OCI-LY7 (cell line): ENCODE results near the gene PLA2G4E. TPM values are rescaled to one million over a fixed set of nuclear protein-coding genes. Genes with fewer than 3 reads are reported as not detected.

Experiments used
- BruUV-seq: library from RNA; stranded (reverse); fragments of 400-500 nt; replicated peaks from 2 replicates; lab custom pipeline; 2021; lab: Mats Ljungman, UMichigan
- CTCF ChIA-PET: fragments of 300-600 bp; sonication (Branson Sonifier 250); formaldehyde crosslinking; loops from one replicate; lab custom pipeline; 2022; ENCODE audit warnings: antibody characterized with exemption; ENCODE audit not compliant: unreplicated experiment; lab: Charles Lee
- POLR2A ChIA-PET: fragments of 300-600 bp; sonication (Branson Sonifier 250); formaldehyde crosslinking; loops from one replicate; lab custom pipeline; 2022; ENCODE audit warnings: antibody characterized with exemption; lab: Charles Lee
- DNase-seq: peaks from one replicate; pipeline ENCODE4 v3.0.0-alpha.2; 2015; ENCODE audit warnings: low spot score
- H2AFZ ChIP-seq: fragments of 200-600 bp; sonication (generic), shearing (Covaris generic); 2 replicates; pipeline ENCODE4 v1.6.1; 2014; ENCODE audit warnings: mild to moderate bottlenecking, antibody characterized with exemption, low read length, moderate library complexity
- H3K27ac ChIP-seq: fragments of 200-600 bp; sonication (generic); 2 replicates; pipeline ENCODE4 v1.5.1; 2014; ENCODE audit warnings: mixed run types, low read depth, mild to moderate bottlenecking, moderate library complexity, low read length, inconsistent platforms; ENCODE audit not compliant: poor library complexity, severe bottlenecking
- H3K36me3 ChIP-seq: fragments of 200-600 bp; sonication (generic); 2 replicates; pipeline ENCODE4 v1.6.1; 2014; ENCODE audit warnings: mild to moderate bottlenecking, antibody characterized with exemption, low read length, moderate library complexity, mixed read lengths; ENCODE audit not compliant: insufficient read depth
- H3K4me1 ChIP-seq: fragments of 200-600 bp; sonication (generic); 2 replicates; pipeline ENCODE4 v1.5.1; 2014; ENCODE audit warnings: mild to moderate bottlenecking, low read length; ENCODE audit not compliant: insufficient read depth, poor library complexity, severe bottlenecking
- H3K4me2 ChIP-seq: fragments of 200-600 bp; sonication (generic); 2 replicates; pipeline ENCODE4 v1.6.1; 2014; ENCODE audit warnings: mild to moderate bottlenecking, low read length
- H3K4me3 ChIP-seq: fragments of 200-600 bp; sonication (generic); 2 replicates; pipeline ENCODE4 v1.5.1; 2014; ENCODE audit warnings: mild to moderate bottlenecking, low read depth, low read length; ENCODE audit not compliant: poor library complexity, severe bottlenecking
- H3K79me2 ChIP-seq: fragments of 200-600 bp; sonication (generic); 2 replicates; pipeline ENCODE4 v1.6.1; 2016; ENCODE audit warnings: low read depth, mild to moderate bottlenecking, low read length, moderate library complexity, mixed read lengths; ENCODE audit not compliant: insufficient read depth
- H3K9me2 ChIP-seq: fragments of 200-600 bp; sonication (generic); 2 replicates; pipeline ENCODE4 v1.6.1; 2016; ENCODE audit warnings: mild to moderate bottlenecking, low read length, mixed read lengths; ENCODE audit not compliant: insufficient read depth
- H3K9me3 ChIP-seq: fragments of 200-600 bp; sonication (generic); 2 replicates; pipeline ENCODE4 v1.6.1; 2014; ENCODE audit warnings: mild to moderate bottlenecking, mixed run types, low read length, mixed read lengths
- H4K20me1 ChIP-seq: fragments of 200-600 bp; sonication (generic); 2 replicates; pipeline ENCODE4 v1.6.1; 2014; ENCODE audit warnings: mild to moderate bottlenecking, antibody characterized with exemption, low read length, moderate library complexity, mixed read lengths; ENCODE audit not compliant: insufficient read depth
- CTCF ChIP-seq: fragments of 200-600 bp; sonication (generic); conservative IDR thresholded peaks from 2 replicates; pipeline ENCODE4 v1.5.1; 2014; ENCODE audit warnings: mild to moderate bottlenecking, antibody characterized with exemption, low read length, moderate library complexity, mixed read lengths
- EZH2phosphoT487 ChIP-seq: fragments of 200-600 bp; sonication (generic); IDR thresholded peaks from 2 replicates; pipeline ENCODE4 v1.6.1; 2018; ENCODE audit warnings: low read depth, borderline replicate concordance, mild to moderate bottlenecking, mixed run types, antibody characterized with exemption, low read length, moderate library complexity, mixed read lengths
- intact Hi-C: fragments of 100-400 bp; cut with micrococcal nuclease; formaldehyde crosslinking; loops from one replicate; pipeline ENCODE4 v1.10.0; 2022; ENCODE audit not compliant: unreplicated experiment
- total RNA-seq, 2 experiments: library from RNA; depleted of rRNA in 1 of 2; stranded (reverse); fragments of >200 nt in 1 of 2; shearing (Covaris generic) in 1 of 2; gene quantifications; 2 replicates each; pipeline ENCODE4 v1.2.3, GENCODE V29; 2014 to 2022

The PLA2G4E gene
- total RNA-seq, 2 experiments from 2014 or later, result not detected

- no peak overlapping the region for H3K4me2 ChIP-seq
- H3K4me3 ChIP-seq, result no peak overlapping the region
- no peaks in the 10 kb centered on the region for H3K9me3 ChIP-seq
- no peak overlapping the region for H3K27ac ChIP-seq
- H4K20me1 ChIP-seq, result no peaks in the 10 kb centered on the region
- DNase-seq, result no peak
- TF ChIP-seq EZH2phosphoT487, result no peak
- no peak for TF ChIP-seq CTCF
- peaks cover 23% of the 10 kb centered on the region for H3K79me2 ChIP-seq
- ChIA-PET POLR2A (interaction anchor here (1.2 kb wide), 1 partner anchor 74 kb away, joined by 4 read pairs; no protein-coding TSS in a partner anchor), CTCF (no interaction called here)
- no TSS peak for BruUV-seq
- H3K36me3 ChIP-seq, result no peaks in the 10 kb centered on the region
- H2AFZ ChIP-seq, result no peak overlapping the region
- intact Hi-C loops, result loop anchor here (5.0 kb wide), 1 partner anchor 47 kb away; no protein-coding TSS in a partner anchor
- no peaks in the 10 kb centered on the region for H3K9me2 ChIP-seq
- H3K4me1 ChIP-seq, result peaks cover 23% of the 10 kb centered on the region
Measured at GRCh38 chr15:41974041-41974440, 46.8 kb downstream of the PLA2G4E start.

- H3K9me2 ChIP-seq, result no peaks in the 10 kb centered on the region
- H3K4me3 ChIP-seq, result peak within 1 kb of the TSS; percentile 72
- no peaks in the 10 kb centered on the region for H4K20me1 ChIP-seq
- BruUV-seq, result TSS peak; percentile 79
- ChIA-PET CTCF (no interaction called here), POLR2A (interaction anchor here (0.5 to 1.5 kb wide), 11 partner anchors 9 to 1906 kb away, joined by 3 to 7 read pairs (median 3); partner anchors contain the start of gene RPAP1)
- intact Hi-C loops, result loop anchor here (5.0 kb wide), 1 partner anchor 45 kb away; no protein-coding TSS in a partner anchor
- H2AFZ ChIP-seq, result peak within 1 kb of the TSS; percentile 89
- peak within 1 kb of the TSS; percentile 97 for H3K4me2 ChIP-seq
- no peaks in the 10 kb centered on the region for H3K9me3 ChIP-seq
- H3K79me2 ChIP-seq, result peaks cover 38% of the 10 kb centered on the region
- TF ChIP-seq CTCF (peak; percentile 35; the same call in 1 of the 2 replicates), EZH2phosphoT487 (no peak)
- peak; percentile 98 for DNase-seq
- H3K36me3 ChIP-seq, result no peaks in the 10 kb centered on the region
- peak within 1 kb of the TSS; percentile 88 for H3K27ac ChIP-seq
- peaks cover 38% of the 10 kb centered on the region for H3K4me1 ChIP-seq
Measured at GRCh38 chr15:41972253-41973242, 48.3 kb downstream of the PLA2G4E start, which contains the start of gene EHD4. TSS of gene EHD4 (minus strand) at chr15:41972557. CDS start at chr15:41972494, 63 bp downstream.
